GM19372 (cell line): Measurements from ENCODE around the gene COL5A3.

Source experiments
- ATAC-seq: cut with Tn5 transposase; IDR thresholded peaks from one replicate; pipeline ENCODE4 v1.9.1; 2021; ENCODE audit warnings: mild to moderate bottlenecking, low read depth, moderate library complexity; ENCODE audit not compliant: unreplicated experiment

Gene COL5A3

DNA sequence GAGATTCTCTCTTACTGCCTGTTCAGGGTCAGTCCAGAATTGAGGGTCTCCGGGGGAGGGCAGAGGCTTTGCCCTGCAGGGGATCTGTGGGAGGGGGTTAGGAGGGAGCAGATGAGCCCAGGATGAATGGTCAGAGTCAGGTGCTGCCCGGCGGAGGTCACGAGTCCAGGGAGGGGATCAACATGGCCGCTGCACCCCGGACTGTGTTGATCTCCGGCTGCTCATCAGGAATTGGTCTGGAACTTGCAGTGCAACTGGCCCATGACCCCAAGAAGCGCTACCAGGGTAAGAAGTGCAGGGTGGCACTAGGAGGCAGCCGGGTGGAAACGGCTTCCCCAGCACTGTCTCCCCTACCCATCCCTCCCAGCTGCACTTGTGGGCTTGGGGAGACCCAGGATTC is 3.0 kb upstream of the COL5A3 start, which contains the start of gene RDH8:
Gene RDH8 (plus strand): TSS at position 168 of the 400 bp plus-strand sequence. CDS start 15 bp downstream, at position 183.
- ATAC-seq: no peak

DNA sequence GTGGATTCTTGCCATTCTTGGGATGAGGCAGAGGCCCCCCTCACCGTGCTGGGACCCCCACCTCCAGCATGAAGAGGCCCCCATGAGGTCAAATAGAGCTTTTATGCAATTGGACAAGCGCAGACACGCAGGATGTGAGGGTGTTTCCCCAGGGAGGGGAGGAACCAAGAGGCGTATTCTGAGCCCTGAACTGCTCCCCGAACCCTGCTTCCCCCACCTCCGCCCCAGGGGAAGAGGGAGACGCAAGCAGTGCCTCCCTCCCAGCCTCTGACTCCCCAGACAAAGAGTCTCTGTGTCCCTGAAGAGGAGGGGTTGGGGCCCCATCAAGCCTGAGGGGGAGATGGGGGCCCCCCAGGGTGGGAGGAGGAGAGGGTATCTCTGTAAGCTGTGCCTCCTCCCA is 1.7 kb upstream of the COL5A3 start:
- ATAC-seq: no peak

DNA sequence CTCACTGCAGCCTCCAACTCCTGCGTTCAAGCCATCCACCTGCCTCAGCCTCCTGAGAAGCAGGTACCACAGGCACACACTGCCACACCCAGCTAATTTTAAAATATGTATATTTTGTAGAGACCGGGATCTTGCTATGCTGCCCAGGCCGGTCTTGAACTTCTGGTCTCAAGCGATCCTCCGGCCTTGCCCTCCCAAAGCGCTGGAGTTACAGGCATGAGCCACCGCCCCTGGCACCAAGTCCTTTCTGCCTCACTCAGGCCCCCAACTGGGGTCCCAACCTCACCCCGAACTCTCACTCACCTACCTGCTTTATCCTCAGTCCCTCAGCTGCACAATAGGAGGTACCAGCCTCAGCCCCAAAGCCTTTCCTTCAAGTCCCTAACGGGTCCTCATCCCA is 635 bp upstream of the COL5A3 start:
- ATAC-seq: no peak

DNA sequence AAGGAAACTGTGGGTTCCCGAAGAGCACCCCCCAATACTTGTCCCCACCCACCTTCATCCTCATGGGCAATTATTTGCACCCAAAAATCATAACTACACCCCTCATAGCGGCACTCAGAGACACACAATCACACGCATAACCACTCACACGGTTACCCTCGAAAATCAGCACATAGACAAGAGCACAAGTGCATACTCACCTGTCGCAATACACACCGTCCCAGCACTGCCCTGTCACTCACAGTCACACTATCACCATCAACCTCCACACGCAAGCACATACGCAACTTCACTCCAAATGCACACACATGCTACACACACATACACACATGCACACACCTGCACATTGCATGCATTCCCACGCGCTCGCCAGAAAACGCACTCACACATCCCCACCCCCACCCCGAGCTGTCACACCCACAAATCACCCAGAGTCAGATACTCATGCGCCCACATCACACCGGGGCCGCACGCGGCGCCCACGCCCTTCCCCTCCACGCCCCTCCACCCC is 535 bp downstream of the COL5A3 start:
- ATAC-seq: no peak

DNA sequence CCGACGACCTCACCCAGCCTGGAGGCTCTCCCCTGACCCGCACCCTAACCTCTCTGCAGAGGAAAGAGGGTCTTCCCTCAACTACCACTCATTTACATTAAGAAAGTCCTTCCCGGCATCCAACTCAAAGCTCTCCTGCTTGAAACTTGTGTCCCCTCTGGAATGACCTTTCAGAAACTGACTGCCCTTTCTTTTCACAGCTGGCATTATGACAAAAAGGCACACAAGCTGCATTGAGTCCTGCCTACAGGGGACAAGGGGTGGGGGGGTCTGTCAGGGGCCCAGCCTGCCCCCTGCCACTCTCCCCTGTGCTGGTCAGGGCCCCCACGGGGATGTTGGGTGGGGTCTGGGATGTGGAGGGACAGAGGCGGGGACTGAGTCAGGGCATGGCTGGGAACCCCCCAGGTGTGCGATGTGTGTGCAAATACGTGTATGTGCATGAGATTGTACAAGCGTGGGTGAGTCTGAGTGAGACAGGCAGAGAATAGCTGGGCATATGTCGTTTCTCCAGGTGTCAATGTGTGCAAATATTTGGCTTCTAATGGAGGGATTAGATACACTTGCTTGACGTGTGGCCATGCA is 2.0 kb downstream of the COL5A3 start:
- no peak for ATAC-seq

DNA sequence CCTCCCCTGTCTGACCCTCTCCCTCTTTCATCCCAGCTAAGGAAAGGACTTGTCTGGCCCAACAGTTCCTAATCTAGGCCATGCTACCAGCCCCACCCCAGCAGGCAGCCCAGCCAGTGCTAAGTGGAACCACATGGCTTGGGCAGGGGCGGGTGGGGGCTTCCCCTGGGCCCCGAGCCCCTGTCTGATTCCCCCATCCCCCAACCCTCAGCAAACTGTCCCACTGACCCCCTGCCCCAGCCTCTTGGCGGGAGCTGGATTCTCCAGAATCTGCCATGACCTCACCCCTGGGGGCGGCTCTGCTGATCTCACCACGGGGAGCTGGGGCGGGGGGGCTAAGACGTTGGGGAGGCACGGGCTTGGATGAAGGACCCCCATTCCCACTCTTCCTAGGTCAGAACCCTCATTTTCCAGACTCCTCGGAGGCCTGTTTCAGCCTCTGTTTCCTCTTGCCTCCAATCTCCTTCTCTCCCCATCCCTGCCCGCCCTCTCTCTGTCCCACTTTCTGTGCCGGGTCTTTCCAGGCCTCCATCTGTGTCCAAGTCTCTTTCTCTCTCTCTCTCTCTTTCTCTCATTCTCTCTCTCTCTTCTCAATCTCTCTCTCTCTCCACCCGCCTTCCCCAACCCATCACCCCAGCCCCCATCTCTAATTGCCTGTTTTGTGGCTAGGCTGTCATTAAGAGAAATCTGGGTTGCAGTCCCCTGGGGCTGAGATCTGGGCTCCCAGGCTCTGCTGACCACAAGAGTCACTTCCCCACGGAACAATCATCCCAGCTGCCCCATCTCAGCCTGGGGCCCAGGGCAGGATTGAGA is 2.7 kb downstream of the COL5A3 start:
- ATAC-seq: no peak

DNA sequence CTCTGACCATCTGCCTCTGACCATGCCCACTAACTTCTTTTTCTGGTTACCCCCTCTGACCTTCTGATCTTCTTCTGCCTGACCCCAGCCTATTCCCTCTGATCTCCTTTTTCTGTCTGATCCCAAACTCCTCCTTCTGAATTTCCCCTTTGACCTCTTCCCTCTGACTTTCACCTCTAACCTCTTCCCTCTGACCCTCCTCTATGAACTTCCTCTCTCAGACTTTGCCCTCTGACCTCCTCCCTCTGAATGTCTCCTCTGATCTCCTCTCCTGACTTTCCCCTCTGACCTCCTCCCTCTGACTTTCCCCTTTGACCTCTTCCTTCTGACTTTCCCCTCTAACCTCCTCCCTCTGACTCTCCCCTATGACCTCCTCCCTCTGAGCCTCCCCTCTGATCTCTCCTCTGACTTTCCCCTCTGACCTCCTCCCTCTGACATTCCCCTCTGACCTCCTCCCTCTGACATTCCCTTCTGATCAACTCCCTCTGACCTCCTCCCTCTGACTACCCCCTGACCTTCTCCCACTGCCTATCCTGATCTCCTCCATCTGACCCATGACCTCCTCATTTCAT is 3.5 kb downstream of the COL5A3 start:
- ATAC-seq: no peak

DNA sequence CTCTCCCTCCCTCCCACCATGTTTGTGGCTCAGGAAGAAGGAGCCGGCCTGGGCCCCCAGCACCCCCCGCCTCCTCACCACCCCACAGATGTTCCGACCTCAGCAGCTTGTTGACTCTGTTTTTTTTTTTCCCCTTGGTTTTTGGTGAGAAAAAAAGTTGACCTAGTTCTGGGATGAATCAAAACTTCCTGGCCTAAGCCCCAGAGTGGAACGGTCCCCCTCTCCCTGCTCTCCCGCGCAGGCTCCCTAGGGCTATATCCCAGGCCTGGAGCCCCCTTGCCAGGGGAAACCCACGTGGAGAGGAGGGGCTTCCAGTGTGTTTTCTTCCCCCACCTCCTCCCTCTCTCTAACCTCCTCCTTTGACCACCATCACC is 4.0 kb downstream of the COL5A3 start:
- no peak for ATAC-seq

DNA sequence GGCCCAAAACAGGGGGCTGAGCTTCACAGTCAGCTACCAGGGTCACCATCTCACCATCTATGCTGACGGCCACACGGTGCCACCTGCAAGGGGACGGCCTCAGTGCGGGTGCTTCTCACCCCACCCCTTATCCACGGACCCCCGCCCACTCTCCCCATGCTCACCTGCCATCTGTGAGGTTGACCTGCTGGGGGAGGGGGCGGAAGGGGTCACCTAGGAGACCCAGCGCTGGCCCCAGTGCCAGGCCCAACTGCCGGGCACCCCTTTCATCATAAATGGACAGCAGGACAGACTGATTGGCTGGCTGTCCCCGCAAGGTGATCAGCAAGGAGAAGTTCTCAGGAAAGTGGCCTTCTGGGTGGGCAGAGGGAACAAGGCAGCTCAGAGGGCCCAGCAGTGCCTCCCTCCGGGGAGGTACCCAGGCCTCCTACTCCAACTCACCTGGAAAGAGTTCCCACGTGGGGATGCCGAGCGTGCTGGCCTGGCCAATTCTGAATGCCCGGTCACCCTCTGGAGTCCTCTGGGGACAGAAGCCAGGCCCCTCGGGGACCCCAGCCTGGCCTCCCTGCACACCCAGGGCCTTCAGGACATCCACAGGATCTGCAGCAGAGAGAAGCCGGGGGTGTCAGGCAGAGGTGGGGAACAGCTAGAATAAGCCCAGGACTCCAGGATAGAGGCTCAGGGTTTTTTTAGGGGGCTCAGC is 4.5 kb downstream of the COL5A3 start:
- no peak for ATAC-seq

DNA sequence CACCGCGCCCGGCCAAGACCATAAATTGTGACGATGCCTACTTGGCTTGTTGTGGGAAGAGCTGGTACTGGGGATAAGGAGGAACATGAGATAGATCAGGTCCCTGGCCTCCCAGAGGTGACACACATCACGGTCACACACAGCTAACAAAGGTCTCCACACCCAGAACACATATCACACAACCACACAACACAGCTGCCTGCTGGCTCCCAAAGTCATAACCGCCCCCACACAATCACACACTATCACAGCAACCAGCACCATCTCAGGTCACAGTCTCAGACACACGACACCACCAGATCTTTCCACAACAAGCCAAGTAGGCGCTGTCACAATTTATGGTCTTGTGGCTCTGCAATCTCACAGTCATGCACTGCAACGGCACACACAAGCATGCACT is 5.7 kb downstream of the COL5A3 start:
- ATAC-seq: no peak

DNA sequence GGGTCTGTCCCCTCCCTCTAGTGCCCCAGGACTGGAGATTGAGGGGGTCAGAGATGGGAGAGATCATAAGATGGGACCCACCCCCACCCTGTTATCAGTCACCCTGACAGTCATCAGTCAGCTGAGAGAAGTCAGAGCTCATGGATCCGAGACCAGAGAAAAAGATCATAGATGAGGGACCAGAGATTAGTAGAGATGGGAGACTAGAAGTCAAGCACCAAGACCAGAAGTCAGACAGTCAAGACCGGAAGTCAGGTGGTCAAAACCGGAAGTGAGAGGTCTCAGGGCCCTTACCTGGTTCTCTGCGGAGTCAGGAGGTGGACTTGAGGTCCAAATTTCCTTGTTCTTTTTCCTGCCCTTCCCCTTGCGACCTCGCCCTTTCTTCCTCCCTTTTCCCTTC is 7.0 kb downstream of the COL5A3 start:
- no peak for ATAC-seq

DNA sequence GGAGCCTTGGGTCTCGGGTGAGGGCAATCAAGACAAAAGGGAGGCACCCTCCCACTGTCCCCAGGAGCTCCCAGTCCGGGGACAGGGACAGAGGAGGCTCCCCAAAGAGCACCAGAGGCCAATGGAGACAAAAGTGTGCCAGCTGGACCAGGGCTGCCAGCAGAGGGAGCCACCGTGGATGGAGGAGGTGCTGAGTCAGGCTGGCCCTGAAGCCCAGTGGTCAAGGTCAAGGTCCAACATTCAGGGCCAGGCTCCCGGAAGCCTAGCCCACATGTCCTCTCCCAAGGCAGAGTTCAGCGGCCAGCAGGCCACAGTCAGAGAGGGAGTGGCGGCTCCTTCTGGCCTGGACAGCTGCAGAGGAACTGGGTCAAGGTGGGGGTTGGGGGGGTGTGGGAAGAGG is 8.4 kb downstream of the COL5A3 start:
- ATAC-seq: no peak

DNA sequence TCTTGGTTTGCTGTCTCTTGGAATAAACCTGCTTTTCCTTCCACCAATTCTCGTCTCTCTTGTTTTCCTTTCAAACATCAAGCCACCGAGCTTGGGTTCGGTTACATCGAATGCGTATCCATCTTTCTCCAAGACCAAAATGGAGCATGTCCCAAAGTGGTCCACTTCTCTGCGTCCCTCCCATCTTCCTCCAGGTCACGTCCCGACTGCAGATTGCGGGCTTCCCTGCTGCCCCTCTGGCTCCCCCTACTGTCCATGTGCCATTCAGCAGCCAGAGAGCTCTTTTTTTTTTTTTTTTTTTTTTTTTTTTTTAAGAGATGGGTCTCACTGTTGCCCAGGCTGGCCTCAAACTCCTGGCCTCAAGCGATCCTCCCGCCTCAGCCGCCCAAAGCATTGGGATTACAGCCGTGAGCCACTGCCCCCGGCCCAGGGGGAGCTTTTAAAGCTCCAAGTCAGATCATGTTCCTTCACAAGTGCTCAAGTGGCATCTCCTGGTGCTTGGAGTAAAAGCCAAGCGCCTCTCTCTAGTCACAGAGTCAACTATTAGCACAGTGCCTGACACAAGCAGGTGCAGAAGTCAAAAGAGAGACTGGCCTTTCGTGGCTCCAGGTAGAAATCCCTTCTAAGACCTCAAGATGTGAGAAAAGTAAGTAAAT is 10.0 kb downstream of the COL5A3 start:
- no peak for ATAC-seq

DNA sequence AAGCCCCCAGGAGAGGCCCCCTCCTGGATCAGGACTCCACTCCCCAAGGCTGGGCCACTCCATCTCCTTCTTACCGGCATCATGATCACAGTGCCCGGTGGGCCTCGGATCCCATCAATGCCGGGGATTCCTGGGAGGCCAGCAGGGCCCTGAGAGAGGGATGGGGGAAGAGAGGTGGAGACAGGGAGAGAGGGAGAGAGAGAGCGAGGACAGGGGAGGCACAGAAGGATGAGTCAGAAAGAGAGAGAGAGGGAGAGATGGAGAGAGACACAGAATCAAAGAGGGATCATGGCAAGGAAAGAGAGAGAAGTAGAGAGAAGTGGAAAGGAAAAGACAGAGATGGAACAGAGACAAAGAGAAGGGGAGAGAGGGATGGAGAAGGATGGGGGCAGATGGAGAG is 13.8 kb downstream of the COL5A3 start:
- no peak for ATAC-seq

DNA sequence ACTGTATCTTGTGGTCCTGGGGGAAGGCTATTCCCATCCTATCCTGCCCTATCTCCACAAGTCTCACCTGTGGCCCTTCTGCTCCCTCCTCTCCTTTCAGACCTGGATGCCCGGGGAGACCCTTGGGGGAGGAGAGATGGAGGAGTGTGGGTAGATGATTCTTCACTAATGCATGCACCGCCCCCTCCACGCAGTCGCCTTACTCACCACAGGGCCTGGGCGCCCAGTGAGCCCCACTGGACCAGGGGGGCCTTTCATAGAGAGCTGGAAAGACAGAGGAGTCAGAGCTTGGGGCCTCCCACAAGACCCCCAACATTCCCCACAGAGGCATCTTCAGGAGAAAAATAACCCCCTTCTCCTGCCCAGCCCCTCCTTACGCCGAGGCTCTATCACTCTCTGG is 14.3 kb downstream of the COL5A3 start:
- ATAC-seq: no peak

- no peak for ATAC-seq
These were observed 15.2 kb downstream of the COL5A3 start for GRCh38 chr19:9995084-9995483.

DNA sequence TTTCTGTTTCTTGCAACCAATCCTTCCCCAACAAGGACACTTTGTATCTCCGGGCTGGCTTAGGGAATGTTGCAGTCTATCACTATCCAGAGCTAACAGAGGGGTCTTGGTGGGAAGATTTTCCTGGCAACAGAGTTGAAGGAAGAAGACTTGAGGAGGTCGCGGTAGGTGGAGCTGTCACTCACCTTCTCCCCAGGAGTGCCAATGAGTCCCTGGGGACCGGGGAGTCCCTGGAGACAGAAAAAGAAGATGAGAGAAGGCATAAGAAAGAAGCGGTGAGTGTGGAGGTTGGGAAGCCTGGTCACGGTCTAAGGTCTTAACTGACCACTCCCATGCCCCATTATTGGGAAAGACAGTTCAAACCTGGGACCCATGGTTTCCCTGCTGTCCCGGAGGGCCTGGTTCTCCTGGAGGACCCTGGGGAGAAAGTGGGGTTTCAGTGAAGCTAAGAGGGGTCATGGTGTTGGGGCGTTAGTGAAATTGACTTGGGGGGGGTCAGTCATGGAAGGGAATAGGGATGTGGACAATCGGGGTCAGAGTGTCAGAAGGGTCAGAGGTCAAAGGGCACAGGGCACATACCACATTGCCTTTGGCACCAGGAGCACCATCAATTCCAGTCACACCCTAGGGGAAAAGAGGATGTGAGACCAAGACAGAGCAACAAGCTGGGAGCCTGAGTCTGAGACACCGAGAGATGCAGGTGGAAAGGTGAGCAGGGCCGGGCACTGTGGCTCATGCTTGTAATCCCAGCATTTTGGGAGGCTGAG is 18.7 kb downstream of the COL5A3 start:
- no peak for ATAC-seq

DNA sequence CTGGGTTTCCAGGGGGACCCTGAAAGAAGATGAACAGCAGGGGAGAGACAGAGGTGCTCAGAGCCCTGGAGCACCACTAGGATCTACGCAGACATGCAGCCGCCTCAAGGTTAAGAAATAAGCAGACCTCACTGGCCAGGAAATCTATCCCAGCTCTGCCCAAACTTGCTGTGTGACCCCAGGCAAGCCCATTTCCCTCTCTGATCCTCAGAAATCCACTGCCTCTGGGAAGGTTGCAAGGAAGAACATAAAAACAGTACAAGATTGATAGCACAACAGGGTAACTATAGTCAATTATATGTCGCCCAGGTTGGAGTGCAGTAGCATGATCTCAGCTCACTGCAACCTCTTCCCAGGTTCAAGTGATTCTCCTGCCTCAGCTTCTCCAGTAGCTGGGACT is 20.8 kb downstream of the COL5A3 start:
- ATAC-seq: no peak

DNA sequence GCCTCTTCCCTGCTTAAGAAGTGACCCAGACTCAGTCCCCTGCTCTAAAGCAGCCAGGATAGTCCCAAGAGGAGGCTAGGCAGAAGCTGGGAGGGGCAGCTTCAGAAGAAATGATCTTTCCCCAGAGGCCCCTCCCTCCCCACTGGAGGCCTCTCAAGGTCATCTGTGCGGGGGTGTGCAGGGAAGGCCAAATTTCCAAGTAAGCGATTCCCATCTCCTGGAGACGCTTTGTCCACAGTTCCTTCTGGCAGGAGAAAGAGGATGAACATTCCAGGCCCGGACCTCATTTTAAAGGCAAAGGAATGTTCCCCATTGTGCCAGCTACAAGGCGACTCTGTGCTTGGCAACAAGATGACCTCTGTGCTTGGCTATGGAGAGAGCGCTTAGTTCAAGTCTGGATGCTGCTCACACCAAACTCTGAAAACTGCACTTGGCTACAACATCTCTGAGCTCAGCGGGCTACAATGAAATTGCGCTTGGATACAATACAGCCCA is 23.5 kb downstream of the COL5A3 start:
- no peak for ATAC-seq
